ENCODE data around the gene ADCY3.

The ADCY3 gene

GRCh38 chr2:24881623-24882022, 38.4 kb downstream of the ADCY3 start:
- DNase-seq (ENCODE audit: low read depth) = no peak
- no peak overlapping the region for H3K4me3 ChIP-seq (ENCODE audit: low read length)
- no peak for TF ChIP-seq CTCF (IDR thresholded peaks at IDR 0.05; ENCODE audit: insufficient read depth, low read depth, low read length, missing control alignments)

GRCh38 chr2:24881158-24881557, 38.9 kb downstream of the ADCY3 start:
- no peak for DNase-seq (ENCODE audit: low read depth)
- H3K4me3 ChIP-seq (ENCODE audit: low read length) = no peak overlapping the region
- TF ChIP-seq CTCF (IDR thresholded peaks at IDR 0.05; ENCODE audit: insufficient read depth, low read depth, low read length, missing control alignments) = no peak

GRCh38 chr2:24878341-24878740, 41.7 kb downstream of the ADCY3 start:
- H3K4me3 ChIP-seq (ENCODE audit: low read length) = no peak overlapping the region
- no peak for DNase-seq (ENCODE audit: low read depth)
- no peak for TF ChIP-seq CTCF (IDR thresholded peaks at IDR 0.05; ENCODE audit: insufficient read depth, low read depth, low read length, missing control alignments)

- no peak for DNase-seq (ENCODE audit: low read depth)
- no peak for TF ChIP-seq CTCF (IDR thresholded peaks at IDR 0.05; ENCODE audit: insufficient read depth, low read depth, low read length, missing control alignments)
- no peak overlapping the region for H3K4me3 ChIP-seq (ENCODE audit: low read length)
These were observed 42.4 kb downstream of the ADCY3 start for GRCh38 chr2:24877646-24878045.

- no peak for DNase-seq (ENCODE audit: low read depth)
- no peak overlapping the region for H3K4me3 ChIP-seq (ENCODE audit: low read length)
- TF ChIP-seq CTCF (IDR thresholded peaks at IDR 0.05; ENCODE audit: insufficient read depth, low read depth, low read length, missing control alignments) = no peak
These were observed 43.0 kb downstream of the ADCY3 start for GRCh38 chr2:24877067-24877466.

DNA sequence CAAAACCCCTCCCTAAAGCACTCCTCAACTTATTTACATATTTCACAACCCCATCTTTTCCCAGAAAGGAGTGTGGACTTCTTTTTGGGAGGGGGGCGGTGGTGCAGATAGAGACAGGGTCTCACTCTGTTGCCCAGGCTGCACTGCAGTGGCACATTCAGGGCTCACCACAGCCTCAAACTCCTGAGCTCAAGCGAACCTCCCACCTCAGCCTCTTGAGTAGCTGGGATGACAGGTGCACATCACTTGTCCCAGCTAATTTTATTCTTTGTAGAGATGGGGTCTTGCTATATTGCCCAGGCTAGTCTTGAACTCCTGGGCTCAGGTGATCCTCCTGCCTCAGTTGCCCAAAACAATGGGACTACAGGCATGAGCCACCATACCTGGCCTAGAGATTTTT, 44.1 kb downstream of the ADCY3 start:
- no peak overlapping the region for H3K4me3 ChIP-seq (ENCODE audit: low read length)
- no peak for DNase-seq (ENCODE audit: low read depth)
- no peak for TF ChIP-seq CTCF (IDR thresholded peaks at IDR 0.05; ENCODE audit: insufficient read depth, low read depth, low read length, missing control alignments)

DNA sequence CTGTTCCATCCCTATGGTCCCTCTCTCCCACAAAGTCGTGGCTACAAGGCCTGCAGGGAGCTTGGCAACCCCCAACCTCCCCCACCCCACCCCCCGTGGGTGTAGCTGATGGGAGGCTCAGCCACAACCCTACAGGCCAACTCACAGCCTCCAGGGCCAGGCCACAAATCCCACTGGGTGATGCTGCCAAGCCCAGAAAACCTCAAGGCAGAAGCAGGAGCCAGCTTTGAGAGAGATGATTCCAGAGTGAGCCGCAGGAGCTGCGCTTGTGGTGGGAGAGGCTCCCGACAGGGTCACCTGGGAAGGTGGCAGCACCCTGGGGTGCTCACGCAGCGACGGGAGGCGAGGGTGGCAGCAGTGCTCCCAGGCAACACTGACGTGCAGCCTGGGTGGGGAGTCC, 44.8 kb downstream of the ADCY3 start:
- TF ChIP-seq CTCF (IDR thresholded peaks at IDR 0.05; ENCODE audit: insufficient read depth, low read depth, low read length, missing control alignments) = no peak
- DNase-seq (ENCODE audit: low read depth) = no peak
- H3K4me3 ChIP-seq (ENCODE audit: low read length) = no peak overlapping the region

All from epithelial cell of esophagus (primary cell).